ENCODE data around the gene LRRC74B.
"Not testable (repeated sequence)": the region's sequence is repeated elsewhere in the genome, so short reads cannot be mapped to it uniquely, and the experiment has no call there.

DNA sequence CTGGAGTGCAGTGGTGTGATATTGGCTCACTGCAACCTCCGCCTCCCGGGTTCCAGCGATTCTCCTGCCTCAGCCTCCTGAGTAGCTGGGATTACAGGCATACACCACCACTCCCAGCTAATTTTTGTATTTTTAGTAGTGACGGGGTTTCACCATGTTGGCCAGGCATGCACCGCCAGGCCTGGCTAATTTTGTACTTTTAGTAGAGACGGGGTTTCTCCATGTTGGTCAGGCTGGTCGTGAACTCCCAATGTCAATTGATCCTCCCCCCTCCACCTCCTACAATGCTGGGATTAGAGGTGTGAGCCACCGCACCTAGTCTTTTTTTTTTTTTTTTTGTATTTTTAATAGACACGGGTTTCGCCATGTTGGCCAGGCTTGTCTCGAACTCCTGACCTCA, 42.2 kb downstream of the LRRC74B start:
- TF ChIP-seq, protein P1, sequence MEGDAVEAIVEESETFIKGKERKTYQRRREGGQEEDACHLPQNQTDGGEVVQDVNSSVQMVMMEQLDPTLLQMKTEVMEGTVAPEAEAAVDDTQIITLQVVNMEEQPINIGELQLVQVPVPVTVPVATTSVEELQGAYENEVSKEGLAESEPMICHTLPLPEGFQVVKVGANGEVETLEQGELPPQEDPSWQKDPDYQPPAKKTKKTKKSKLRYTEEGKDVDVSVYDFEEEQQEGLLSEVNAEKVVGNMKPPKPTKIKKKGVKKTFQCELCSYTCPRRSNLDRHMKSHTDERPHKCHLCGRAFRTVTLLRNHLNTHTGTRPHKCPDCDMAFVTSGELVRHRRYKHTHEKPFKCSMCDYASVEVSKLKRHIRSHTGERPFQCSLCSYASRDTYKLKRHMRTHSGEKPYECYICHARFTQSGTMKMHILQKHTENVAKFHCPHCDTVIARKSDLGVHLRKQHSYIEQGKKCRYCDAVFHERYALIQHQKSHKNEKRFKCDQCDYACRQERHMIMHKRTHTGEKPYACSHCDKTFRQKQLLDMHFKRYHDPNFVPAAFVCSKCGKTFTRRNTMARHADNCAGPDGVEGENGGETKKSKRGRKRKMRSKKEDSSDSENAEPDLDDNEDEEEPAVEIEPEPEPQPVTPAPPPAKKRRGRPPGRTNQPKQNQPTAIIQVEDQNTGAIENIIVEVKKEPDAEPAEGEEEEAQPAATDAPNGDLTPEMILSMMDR (IDR thresholded peaks at IDR 0.05; ENCODE audit: poor library complexity), result not testable (repeated sequence)
- not testable (repeated sequence) for TF ChIP-seq EZH2phosphoT487 (IDR thresholded peaks at IDR 0.05; ENCODE audit: low read depth, severe bottlenecking, unreplicated experiment)

Data from hepatocyte (in vitro differentiated cells).